ENCODE data around the gene LYRM2.
A peak's percentile ranks its signal among the peaks of the same experiment; 100 is the strongest.
"Not testable (repeated sequence)": the region's sequence is repeated elsewhere in the genome, so short reads cannot be mapped to it uniquely, and the experiment has no call there.

Gene LYRM2

DNA sequence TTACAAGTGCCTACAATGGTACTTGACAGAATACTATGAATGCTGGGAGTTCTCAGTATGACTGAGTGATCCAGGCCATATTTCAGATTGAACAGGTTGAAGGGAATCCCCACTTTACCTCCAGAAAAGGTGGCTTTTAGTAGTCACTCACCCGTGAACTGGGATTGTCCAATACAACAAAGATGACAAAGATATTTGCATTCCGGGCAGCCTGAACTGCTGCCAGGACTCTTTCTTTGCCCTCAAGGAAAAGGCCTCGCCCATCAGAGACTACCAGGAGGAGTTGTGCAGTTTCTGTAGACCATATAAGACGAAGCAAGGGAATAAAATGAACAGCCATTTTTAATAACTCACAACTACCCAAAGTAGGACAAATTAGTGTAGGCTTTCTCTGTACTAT lies 6.3 kb upstream of the LYRM2 start:
- no peak for DNase-seq

DNA sequence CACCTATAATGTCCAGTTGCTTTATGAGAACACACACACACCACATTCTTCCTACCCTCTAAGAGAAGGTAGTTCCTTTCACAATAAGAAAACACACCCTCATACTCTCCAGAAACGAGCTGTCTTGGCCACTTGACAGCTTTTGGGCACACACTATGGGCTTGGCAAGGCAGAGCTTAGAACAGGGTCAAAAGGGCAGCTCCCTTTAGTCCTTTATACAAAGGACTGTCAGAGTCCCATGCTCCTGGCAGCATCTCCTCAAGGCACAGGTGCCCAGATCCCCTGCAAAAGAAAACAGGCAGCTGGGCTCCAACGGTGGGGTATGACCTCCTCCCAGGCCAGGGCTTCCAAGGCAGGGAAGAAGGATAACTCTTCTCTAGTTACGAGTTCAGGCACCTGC lies 4.9 kb upstream of the LYRM2 start:
- DNase-seq, result no peak

DNA sequence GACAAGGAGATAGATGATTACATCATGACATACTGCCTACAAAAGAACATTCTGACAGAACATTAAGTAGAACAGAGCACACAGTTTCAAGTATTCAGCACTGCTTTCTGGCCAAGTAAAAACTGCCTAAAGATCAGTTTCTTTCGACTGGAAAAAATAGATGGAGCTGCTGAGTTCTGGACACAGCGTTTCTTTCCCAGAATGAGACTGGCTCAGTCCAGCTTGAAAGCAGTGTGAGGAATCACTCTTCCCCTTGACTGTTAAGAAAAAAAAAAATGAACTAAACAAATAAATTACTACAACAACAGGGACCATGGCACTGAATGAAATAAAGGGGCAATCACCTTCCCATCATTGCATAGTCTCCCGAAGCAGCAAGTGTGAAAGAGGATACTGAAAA lies 4.4 kb upstream of the LYRM2 start:
- no peak for DNase-seq

GRCh38 chr6:89641581-89641980 lies 3.0 kb upstream of the LYRM2 start:
- DNase-seq, result not testable (repeated sequence)

DNA sequence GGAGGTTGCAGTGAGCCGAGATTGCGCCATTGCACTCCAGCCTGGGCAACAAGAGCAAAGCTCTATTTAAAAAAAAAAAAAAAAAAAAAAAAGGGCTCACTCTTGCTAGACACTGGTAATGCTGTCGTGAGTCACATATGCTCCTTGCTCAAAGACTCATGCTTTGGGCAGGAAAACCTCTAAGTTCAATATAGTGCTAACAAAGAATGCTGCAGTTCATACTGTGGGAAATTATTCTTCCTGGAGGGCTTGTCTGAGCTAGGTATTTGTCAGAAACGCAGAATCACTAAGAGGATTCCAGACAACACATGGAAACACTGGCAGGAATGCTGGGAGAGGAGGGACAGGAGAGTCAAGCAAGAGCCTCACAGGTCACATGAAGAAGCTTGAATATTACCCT lies 2.3 kb upstream of the LYRM2 start:
- no peak for DNase-seq

DNA sequence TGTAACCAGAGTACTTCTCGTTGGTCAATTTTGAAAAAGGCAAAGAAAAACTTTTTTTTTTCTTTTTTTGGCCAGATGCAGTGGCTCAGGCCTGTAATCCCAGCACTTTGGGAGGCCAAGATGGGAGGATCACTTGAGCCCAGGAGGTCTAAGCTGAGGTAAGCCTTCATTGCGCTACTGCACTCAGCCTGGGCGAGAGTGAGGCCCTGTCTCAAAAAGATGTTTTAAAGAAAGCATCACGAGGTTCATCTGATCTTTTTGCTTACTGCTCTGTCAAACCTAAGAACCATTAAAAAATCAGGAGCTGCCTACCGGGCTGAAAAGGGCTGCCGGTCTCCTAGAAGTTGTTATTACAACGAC lies 607 bp downstream of the LYRM2 start:
- DNase-seq, result no peak

DNA sequence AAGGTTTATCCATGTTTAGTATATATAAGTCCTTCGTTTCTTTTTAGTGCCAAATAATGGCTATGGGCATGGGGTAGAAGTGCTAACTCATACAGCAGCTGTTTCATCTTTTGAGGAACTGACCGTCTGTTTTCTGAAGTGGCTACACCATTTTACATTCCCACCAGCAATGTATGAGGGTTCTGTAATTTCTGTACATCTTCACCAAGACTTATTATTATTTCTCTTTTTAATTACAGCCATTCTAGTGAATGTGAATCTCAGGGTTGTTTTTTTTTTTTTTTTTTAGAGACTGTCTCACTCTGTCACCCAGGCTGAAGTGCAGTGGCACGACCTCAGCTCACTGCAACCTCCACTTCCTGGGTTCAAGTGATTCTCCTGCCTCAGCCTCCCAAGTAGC lies 2.1 kb downstream of the LYRM2 start:
- not testable (repeated sequence) for DNase-seq

GRCh38 chr6:89630488-89630887 lies 8.1 kb downstream of the LYRM2 start:
- DNase-seq, result no peak

DNA sequence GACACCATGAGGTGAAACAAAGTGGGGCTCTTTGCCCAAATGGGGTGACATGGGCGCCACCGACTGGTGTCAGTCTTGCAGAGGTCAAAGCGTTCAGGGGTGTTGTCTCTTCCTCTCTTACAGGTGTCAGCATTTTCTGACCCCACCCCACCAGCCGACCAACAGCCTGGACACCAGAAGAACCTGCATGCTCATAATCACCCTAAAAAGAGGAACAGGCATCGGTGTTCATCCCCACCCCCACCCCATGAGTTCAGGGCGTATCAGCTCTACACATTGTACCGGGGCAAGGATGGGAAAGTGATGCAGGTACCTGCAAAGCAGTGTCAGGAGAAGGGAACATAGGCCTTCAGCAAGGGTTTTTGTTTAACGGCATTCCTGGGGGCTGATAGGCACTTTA lies 14.8 kb downstream of the LYRM2 start:
- DNase-seq, result no peak

GRCh38 chr6:89619567-89619966 lies 19.0 kb downstream of the LYRM2 start:
- no peak for DNase-seq

- DNase-seq, result no peak
Measured at GRCh38 chr6:89618026-89618425, 20.5 kb downstream of the LYRM2 start.

GRCh38 chr6:89616531-89616930 lies 22.0 kb downstream of the LYRM2 start:
- no peak for DNase-seq

GRCh38 chr6:89615882-89616281 lies 22.7 kb downstream of the LYRM2 start:
- DNase-seq, result no peak

GRCh38 chr6:89613790-89614189 lies 24.8 kb downstream of the LYRM2 start:
- no peak for DNase-seq

DNA sequence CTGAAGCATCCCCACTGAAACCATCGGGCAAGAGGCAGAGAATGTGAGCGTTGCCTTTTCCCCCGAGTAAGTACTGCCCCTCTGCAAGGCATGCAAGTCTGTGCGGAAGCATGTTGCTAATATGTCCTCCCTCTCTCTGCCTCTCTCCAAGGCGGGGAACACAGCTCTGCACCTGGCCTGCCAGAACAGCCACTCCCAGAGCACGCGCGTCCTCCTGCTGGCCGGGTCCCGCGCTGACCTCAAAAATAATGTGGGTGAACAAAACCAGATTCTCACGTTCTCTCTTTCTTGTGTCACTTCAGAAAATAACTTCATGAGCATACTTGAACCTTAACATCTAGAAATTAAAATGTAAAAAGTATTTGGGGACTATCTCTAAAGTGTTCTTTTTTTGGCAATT lies 26.4 kb downstream of the LYRM2 start:
- DNase-seq, result no peak

DNA sequence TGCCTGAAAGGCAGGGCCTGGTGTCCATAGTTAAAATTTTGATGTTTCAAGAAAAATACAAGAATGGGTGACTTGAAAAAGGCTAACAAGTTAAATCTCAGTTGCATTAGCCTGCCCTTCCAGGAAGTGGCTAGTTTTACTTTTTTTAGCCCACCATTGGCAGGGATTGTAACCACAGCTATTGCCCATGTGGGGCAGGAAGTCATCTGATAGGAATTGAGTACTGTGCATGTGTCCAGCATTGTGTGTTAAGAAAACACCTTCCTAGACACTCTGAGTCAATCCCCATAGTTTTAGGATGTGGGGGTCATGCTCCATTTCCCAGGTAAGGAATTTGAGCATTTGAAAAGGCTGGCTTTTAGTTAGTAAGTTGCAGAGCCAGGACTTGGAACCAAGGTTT lies 26.9 kb downstream of the LYRM2 start:
- no peak for DNase-seq

DNA sequence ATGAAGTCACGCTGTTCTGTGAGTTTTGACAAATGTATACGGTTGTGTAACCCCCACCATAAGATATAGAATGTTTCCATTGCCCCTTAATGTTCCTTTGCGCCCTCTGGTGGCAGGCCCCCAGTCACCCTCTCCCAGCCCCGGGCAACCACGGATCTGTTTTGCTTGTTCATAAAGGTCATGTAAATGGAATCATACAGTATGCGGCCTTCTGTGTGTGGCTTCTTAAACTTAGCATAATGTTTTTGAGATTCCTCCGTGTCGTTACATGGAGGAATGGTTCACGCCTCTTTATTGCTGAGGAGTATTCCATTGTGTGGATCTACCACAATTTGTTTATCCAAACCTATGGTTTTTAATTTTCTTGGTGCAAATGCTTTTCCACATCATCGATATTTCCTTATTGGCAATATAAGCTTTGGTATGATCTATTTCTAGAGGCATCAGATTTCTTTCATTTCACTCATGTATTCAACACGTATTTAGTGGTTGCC lies 28.4 kb downstream of the LYRM2 start:
- DNase-seq, result peak; percentile 70

DNA sequence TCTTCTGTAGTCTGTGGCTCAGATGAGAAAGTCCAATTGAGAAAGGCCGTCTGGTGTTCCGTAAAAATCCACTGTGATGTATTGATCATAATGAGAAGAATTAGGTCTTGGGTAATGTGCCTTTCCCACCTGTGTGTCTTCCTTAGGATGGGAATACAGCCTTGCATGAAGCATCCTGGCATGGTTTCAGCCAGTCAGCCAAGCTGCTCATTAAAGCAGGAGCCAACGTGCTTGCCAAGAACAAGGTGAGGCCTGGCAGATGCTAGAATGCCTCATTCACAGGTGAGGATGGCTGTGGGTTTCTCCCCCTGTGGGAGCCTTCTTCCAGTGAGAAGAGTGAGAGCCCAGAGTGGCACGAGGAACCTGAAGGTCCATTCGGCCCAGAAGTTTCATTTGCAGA lies 32.7 kb downstream of the LYRM2 start:
- no peak for DNase-seq

DNA sequence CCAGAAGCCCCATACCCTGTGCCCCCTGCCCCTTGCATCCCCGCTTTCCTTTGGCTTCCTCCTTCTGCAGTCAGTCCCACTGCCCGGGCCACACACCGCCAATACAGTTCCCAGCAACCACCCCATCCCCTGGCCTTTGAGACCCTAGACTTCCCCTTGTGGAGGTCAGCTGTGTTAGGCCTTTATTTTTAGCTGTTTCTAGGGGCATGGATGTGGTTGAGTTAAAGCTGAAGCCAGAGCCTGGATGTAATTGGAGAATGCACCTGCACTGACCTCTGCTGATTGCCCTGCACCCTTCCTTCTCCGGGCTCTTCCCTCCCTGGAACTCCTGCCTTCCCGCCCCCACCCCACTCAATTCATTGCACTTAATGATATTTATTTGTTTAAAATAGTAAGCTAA lies 33.9 kb downstream of the LYRM2 start:
- DNase-seq, result no peak

GRCh38 chr6:89602166-89602565 lies 36.4 kb downstream of the LYRM2 start:
- DNase-seq, result no peak

DNA sequence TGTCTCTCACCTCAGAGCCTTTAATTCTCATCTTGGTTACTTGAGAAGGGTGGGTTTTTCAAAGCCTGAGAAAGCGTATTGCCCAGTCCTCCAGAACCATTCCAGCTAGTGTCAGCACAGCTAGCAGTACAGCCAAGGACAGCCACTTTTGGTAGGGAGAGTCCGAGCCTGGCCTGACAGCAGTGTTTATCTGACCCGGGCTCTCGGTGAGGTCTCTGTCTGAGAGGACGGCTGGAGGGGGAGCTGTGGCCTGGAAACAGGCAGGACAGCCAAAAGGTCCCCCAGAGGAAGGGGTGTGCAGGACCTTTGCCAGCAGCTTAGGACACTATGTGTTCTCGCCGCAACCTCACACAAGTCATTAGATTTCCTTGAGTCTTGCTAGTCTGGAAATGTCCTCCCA lies 38.8 kb downstream of the LYRM2 start:
- no peak for DNase-seq

DNA sequence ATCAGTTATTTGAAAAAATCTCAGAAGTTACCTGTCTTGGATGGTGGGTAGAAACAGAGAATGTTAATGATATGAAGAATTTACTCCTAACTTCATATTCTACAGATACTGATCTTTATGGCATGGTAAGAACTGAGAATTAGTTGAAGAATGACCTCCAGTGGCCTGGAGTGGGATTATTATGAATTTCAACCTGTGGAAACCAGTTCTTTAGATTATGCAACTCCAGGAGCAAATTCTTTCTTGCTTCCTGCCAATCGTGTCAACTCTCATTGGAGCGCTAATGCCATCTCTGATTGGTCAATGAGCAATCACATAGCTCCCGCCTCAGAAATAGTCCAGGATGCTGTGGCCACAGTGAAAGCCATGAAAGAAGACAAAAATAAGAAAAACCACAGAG lies 40.6 kb downstream of the LYRM2 start:
- peak; percentile 49 for DNase-seq

DNA sequence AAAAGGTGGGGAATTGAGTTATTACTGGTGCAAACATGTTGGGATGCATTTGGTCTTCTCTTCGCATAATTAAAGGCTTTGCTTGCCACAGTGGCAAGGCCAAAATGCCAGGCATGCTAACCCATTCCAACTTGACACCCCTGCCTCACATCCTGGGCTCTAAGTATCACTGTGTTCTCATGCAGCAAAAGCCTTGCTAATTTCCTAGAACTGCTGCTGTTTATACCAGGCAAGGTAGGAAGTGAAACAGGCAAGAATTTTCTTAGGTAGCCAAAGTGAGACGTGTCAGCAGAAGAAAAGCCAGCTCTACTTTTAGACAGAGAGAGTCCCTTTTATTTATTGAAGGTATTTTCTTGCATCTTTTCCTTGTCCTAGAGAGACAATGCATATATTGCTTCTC lies 41.2 kb downstream of the LYRM2 start:
- no peak for DNase-seq

DNA sequence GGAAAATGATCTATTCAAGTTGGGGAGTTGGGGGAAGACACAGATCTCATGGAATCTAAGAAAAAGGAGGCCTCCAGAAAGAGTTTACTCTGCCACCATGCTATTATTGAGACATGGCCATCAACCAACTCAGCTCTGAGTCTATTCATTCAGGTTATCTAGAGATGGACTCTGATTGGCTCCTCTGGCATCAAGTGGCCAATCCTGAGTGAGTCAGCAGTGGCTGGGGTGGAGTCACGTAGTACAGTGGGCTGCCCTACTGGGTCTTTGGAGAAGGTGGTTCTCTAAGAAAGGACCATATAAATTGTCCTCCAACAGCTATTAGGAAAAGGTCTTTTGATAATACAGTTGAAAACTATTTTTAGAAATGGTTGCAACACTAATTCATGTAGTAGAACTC lies 42.1 kb downstream of the LYRM2 start:
- no peak for DNase-seq

GRCh38 chr6:89596056-89596455 lies 42.5 kb downstream of the LYRM2 start:
- no peak for DNase-seq

GRCh38 chr6:89591745-89592144 lies 46.8 kb downstream of the LYRM2 start:
- DNase-seq, result no peak
